ENCODE data around the gene MDFIC. TPM values are rescaled to one million over a fixed set of nuclear protein-coding genes. Genes with fewer than 3 reads are reported as not detected.
A peak's percentile ranks its signal among the peaks of the same experiment; 100 is the strongest.

The MDFIC gene
- polyA plus RNA-seq, 2 donors, result 9.8 to 14.5 TPM

GRCh38 chr7:114923403-114923713 is 1.5 kb downstream of the MDFIC start:
- peak overlapping the region; percentile 90 to 92 for H3K27ac ChIP-seq (ENCODE audit: low read depth in 2 of 2, low read length in 1 of 2)
- no peaks in the 10 kb centered on the region for H3K27me3 ChIP-seq (ENCODE audit: control insufficient read depth in 1 of 2, insufficient read depth in 2 of 2, low read length in 2 of 2)
- 3 to 24% methylated on average over 4 of the region's 4 CpGs for WGBS, 2 donors
- H3K4me3 ChIP-seq (ENCODE audit: low read depth in 1 of 2, low read length in 2 of 2), result peak overlapping the region; percentile 92 to 94
- H3K9me3 ChIP-seq (ENCODE audit: control insufficient read depth in 2 of 2, insufficient read depth in 1 of 2, low read depth in 1 of 2, low read length in 1 of 2), result no peaks in the 10 kb centered on the region
- no peaks in the 10 kb centered on the region for H3K36me3 ChIP-seq (ENCODE audit: control insufficient read depth in 2 of 2, insufficient read depth in 2 of 2, low read length in 1 of 2)
- H3K4me1 ChIP-seq (ENCODE audit: control insufficient read depth in 2 of 2, insufficient read depth in 2 of 2, low read length in 1 of 2), result no peaks in the 10 kb centered on the region

- H3K4me1 ChIP-seq (ENCODE audit: control insufficient read depth in 2 of 2, insufficient read depth in 2 of 2, low read length in 1 of 2), result no peaks in the 10 kb centered on the region
- H3K27me3 ChIP-seq (ENCODE audit: control insufficient read depth in 1 of 2, insufficient read depth in 2 of 2, low read length in 2 of 2), result no peaks in the 10 kb centered on the region
- WGBS, 2 donors, result 44 to 52% methylated on average over 4 of the region's 4 CpGs
- no peaks in the 10 kb centered on the region for H3K36me3 ChIP-seq (ENCODE audit: control insufficient read depth in 2 of 2, insufficient read depth in 2 of 2, low read length in 1 of 2)
- H3K27ac ChIP-seq (ENCODE audit: low read depth in 2 of 2, low read length in 1 of 2), result no peak overlapping the region
- no peaks in the 10 kb centered on the region for H3K9me3 ChIP-seq (ENCODE audit: control insufficient read depth in 2 of 2, insufficient read depth in 1 of 2, low read depth in 1 of 2, low read length in 1 of 2)
- peak overlapping the region in 1 of 2 donors; percentile 94 for H3K4me3 ChIP-seq (ENCODE audit: low read depth in 1 of 2, low read length in 2 of 2)
These were observed 2.3 kb downstream of the MDFIC start for GRCh38 chr7:114924038-114924712.

DNA sequence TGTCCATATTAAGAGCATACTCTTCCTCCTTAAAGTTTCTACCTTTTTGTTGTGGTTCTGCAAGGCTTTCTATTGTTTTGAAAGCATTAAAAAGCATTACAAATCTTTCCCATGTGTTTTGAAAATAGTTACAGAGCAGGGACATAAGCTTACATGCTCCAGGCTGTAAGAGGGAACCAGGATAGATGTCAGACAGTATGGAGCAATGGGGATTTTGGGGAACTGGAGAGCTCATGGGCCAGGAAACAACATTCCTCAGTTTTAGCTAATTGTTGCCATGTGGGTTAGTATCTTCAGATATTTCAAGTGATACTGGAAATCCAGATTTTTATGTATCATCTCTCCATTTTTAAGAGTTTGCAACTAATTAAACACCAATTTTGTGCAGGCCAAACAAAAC is 3.5 kb downstream of the MDFIC start:
- H3K27me3 ChIP-seq (ENCODE audit: control insufficient read depth in 1 of 2, insufficient read depth in 2 of 2, low read length in 2 of 2), result no peaks in the 10 kb centered on the region
- H3K36me3 ChIP-seq (ENCODE audit: control insufficient read depth in 2 of 2, insufficient read depth in 2 of 2, low read length in 1 of 2), result no peaks in the 10 kb centered on the region
- H3K4me3 ChIP-seq (ENCODE audit: low read depth in 1 of 2, low read length in 2 of 2), result no peak overlapping the region
- H3K4me1 ChIP-seq (ENCODE audit: control insufficient read depth in 2 of 2, insufficient read depth in 2 of 2, low read length in 1 of 2), result peaks cover 0 to 3% of the 10 kb centered on the region in 2 donors
- no peak overlapping the region for H3K27ac ChIP-seq (ENCODE audit: low read depth in 2 of 2, low read length in 1 of 2)
- no peaks in the 10 kb centered on the region for H3K9me3 ChIP-seq (ENCODE audit: control insufficient read depth in 2 of 2, insufficient read depth in 1 of 2, low read depth in 1 of 2, low read length in 1 of 2)

DNA sequence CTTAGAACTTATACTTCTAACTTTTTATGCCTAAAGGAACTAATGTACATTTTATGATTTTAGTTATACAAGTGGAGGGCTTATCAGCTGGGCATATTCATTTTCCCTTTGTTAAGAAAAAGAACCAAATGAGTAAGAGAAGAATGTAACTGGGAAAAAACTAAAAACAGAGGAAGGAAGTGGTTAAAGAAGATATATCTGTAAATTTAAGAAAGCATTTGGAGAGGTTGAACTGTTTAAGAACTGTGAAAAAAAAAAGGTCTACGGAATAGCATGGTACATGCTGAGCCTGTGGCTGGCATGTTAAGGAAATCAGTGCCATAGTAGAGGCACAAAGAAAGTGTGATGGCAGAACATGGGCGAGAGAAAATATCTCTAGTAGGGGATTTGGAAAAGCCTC is 6.2 kb downstream of the MDFIC start:
- H3K36me3 ChIP-seq (ENCODE audit: control insufficient read depth in 2 of 2, insufficient read depth in 2 of 2, low read length in 1 of 2), result no peaks in the 10 kb centered on the region
- H3K9me3 ChIP-seq (ENCODE audit: control insufficient read depth in 2 of 2, insufficient read depth in 1 of 2, low read depth in 1 of 2, low read length in 1 of 2), result no peaks in the 10 kb centered on the region
- H3K4me1 ChIP-seq (ENCODE audit: control insufficient read depth in 2 of 2, insufficient read depth in 2 of 2, low read length in 1 of 2), result peaks cover 0 to 3% of the 10 kb centered on the region in 2 donors
- H3K27me3 ChIP-seq (ENCODE audit: control insufficient read depth in 1 of 2, insufficient read depth in 2 of 2, low read length in 2 of 2), result no peaks in the 10 kb centered on the region
- 54 to 75% methylated on average over 2 of the region's 2 CpGs for WGBS, 2 donors
- no peak overlapping the region for H3K27ac ChIP-seq (ENCODE audit: low read depth in 2 of 2, low read length in 1 of 2)
- no peak overlapping the region for H3K4me3 ChIP-seq (ENCODE audit: low read depth in 1 of 2, low read length in 2 of 2)

DNA sequence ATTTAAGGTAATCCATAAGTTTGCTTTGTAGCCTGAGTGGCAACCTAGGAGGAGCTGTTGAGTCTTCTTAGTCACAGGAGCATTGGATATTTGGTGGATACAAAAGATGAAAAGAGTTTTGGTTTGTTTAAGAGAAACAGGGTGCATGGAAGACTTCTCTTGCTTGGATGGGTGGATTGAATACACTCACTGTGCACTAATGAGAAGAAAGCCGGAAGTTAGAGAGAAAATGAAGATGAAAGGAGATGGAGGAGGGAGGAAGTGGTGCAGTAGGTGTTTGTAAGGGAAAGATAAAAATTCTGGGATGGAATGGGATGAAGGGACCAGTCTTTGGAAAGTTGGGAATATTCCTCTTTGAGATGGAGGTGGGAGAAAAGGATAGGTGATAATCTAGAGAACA is 7.7 kb downstream of the MDFIC start:
- Histone ChIP-seq H3K4me3 (ENCODE audit: low read depth in 1 of 2, low read length in 2 of 2) (no peak overlapping the region), H3K36me3 (ENCODE audit: control insufficient read depth in 2 of 2, insufficient read depth in 2 of 2, low read length in 1 of 2) (no peaks in the 10 kb centered on the region), H3K27me3 (ENCODE audit: control insufficient read depth in 1 of 2, insufficient read depth in 2 of 2, low read length in 2 of 2) (no peaks in the 10 kb centered on the region), H3K9me3 (ENCODE audit: control insufficient read depth in 2 of 2, insufficient read depth in 1 of 2, low read depth in 1 of 2, low read length in 1 of 2) (no peaks in the 10 kb centered on the region), H3K4me1 (ENCODE audit: control insufficient read depth in 2 of 2, insufficient read depth in 2 of 2, low read length in 1 of 2) (peaks cover 0 to 3% of the 10 kb centered on the region in 2 donors), H3K27ac (ENCODE audit: low read depth in 2 of 2, low read length in 1 of 2) (no peak overlapping the region)
- WGBS, 2 donors, result 75 to 80% methylated on average over 1 of the region's 1 CpG

DNA sequence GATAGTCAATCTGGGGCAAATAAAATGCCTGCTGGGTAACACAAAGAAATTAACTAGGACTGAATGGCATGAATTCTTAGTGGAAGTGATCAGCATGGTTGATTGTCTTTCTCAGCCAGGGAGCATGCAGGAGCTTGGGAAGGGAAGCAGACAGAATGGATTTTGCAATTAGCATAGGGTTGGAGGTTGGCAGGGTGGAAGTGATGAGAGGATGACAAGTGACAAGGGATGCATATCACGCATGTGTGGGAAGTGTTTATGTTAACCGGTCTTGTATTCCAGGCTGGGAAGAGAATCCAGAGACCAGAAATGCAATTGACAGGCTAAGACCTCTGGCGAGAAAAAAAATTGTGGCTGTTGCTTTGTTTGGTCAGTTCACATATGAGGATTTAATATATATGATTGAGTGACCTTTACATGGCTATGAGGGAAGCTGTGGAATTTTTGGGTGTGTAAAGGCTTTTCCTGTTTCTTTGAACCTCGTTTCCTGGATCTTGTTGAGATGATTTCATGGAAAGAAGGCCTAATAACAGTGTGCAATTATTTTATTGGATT is 8.3 kb downstream of the MDFIC start:
- Histone ChIP-seq H3K4me1 (ENCODE audit: control insufficient read depth in 2 of 2, insufficient read depth in 2 of 2, low read length in 1 of 2) (peaks cover 0 to 3% of the 10 kb centered on the region in 2 donors), H3K36me3 (ENCODE audit: control insufficient read depth in 2 of 2, insufficient read depth in 2 of 2, low read length in 1 of 2) (no peaks in the 10 kb centered on the region), H3K9me3 (ENCODE audit: control insufficient read depth in 2 of 2, insufficient read depth in 1 of 2, low read depth in 1 of 2, low read length in 1 of 2) (no peaks in the 10 kb centered on the region), H3K27me3 (ENCODE audit: control insufficient read depth in 1 of 2, insufficient read depth in 2 of 2, low read length in 2 of 2) (no peaks in the 10 kb centered on the region), H3K4me3 (ENCODE audit: low read depth in 1 of 2, low read length in 2 of 2) (no peak overlapping the region), H3K27ac (ENCODE audit: low read depth in 2 of 2, low read length in 1 of 2) (no peak overlapping the region)
- 66 to 68% methylated on average over 4 of the region's 4 CpGs for WGBS, 2 donors

GRCh38 chr7:114930829-114931655 is 9.1 kb downstream of the MDFIC start:
- H3K4me1 ChIP-seq (ENCODE audit: control insufficient read depth in 2 of 2, insufficient read depth in 2 of 2, low read length in 1 of 2), result peaks cover 0 to 3% of the 10 kb centered on the region in 2 donors
- H3K27me3 ChIP-seq (ENCODE audit: control insufficient read depth in 1 of 2, insufficient read depth in 2 of 2, low read length in 2 of 2), result no peaks in the 10 kb centered on the region
- WGBS, 2 donors, result 53 to 67% methylated on average over 6 of the region's 6 CpGs

GRCh38 chr7:114931656-114932011 is 9.7 kb downstream of the MDFIC start:
- no peak overlapping the region for H3K4me3 ChIP-seq (ENCODE audit: low read depth in 1 of 2, low read length in 2 of 2)
- 85 to 86% methylated on average over 9 of the region's 9 CpGs for WGBS, 2 donors
- peaks cover 0 to 3% of the 10 kb centered on the region in 2 donors for H3K4me1 ChIP-seq (ENCODE audit: control insufficient read depth in 2 of 2, insufficient read depth in 2 of 2, low read length in 1 of 2)
- no peaks in the 10 kb centered on the region for H3K9me3 ChIP-seq (ENCODE audit: control insufficient read depth in 2 of 2, insufficient read depth in 1 of 2, low read depth in 1 of 2, low read length in 1 of 2)
- H3K27me3 ChIP-seq (ENCODE audit: control insufficient read depth in 1 of 2, insufficient read depth in 2 of 2, low read length in 2 of 2), result no peaks in the 10 kb centered on the region
- no peak overlapping the region for H3K27ac ChIP-seq (ENCODE audit: low read depth in 2 of 2, low read length in 1 of 2)
- H3K36me3 ChIP-seq (ENCODE audit: control insufficient read depth in 2 of 2, insufficient read depth in 2 of 2, low read length in 1 of 2), result no peaks in the 10 kb centered on the region

More at GRCh38 chr7:114930829-114931655, 9.1 kb downstream of the MDFIC start:
- Histone ChIP-seq H3K27ac (ENCODE audit: low read depth in 2 of 2, low read length in 1 of 2) (no peak overlapping the region), H3K9me3 (ENCODE audit: control insufficient read depth in 2 of 2, insufficient read depth in 1 of 2, low read depth in 1 of 2, low read length in 1 of 2) (no peaks in the 10 kb centered on the region), H3K4me3 (ENCODE audit: low read depth in 1 of 2, low read length in 2 of 2) (no peak overlapping the region), H3K36me3 (ENCODE audit: control insufficient read depth in 2 of 2, insufficient read depth in 2 of 2, low read length in 1 of 2) (no peaks in the 10 kb centered on the region)

GRCh38 chr7:114932991-114933390 is 11.1 kb downstream of the MDFIC start:
- Histone ChIP-seq H3K4me1 (ENCODE audit: control insufficient read depth in 2 of 2, insufficient read depth in 2 of 2, low read length in 1 of 2) (peaks cover 0 to 3% of the 10 kb centered on the region in 2 donors), H3K36me3 (ENCODE audit: control insufficient read depth in 2 of 2, insufficient read depth in 2 of 2, low read length in 1 of 2) (no peaks in the 10 kb centered on the region), H3K27ac (ENCODE audit: low read depth in 2 of 2, low read length in 1 of 2) (no peak overlapping the region), H3K4me3 (ENCODE audit: low read depth in 1 of 2, low read length in 2 of 2) (no peak overlapping the region), H3K9me3 (ENCODE audit: control insufficient read depth in 2 of 2, insufficient read depth in 1 of 2, low read depth in 1 of 2, low read length in 1 of 2) (no peaks in the 10 kb centered on the region), H3K27me3 (ENCODE audit: control insufficient read depth in 1 of 2, insufficient read depth in 2 of 2, low read length in 2 of 2) (no peaks in the 10 kb centered on the region)
- 85 to 95% methylated on average over 5 of the region's 5 CpGs for WGBS, 2 donors
